HEK293 (cell line): ENCODE results near the gene PALD1.

Experiments
- CTCF ChIA-PET: fragments of 350-600 bp; formaldehyde crosslinking; extraction: SDS; loops from one replicate; lab custom pipeline; 2021; ENCODE audit warnings: antibody characterized with exemption; lab: Yijun Ruan, JAX
- POLR2A ChIA-PET: fragments of 300-600 bp; formaldehyde crosslinking; extraction: SDS; loops from one replicate; lab custom pipeline; 2020; ENCODE audit warnings: antibody characterized with exemption, inconsistent platforms; lab: Yijun Ruan, JAX
- H3K27ac ChIP-seq: fragments of 200-500 bp; sonication (Bioruptor generic); 2 replicates; pipeline ENCODE4 v1.5.1; 2014; ENCODE audit warnings: low read depth, low read length, control low read depth, inconsistent platforms; ENCODE audit errors: extremely low read depth
- H3K36me3 ChIP-seq, 2 experiments: fragments of 200-500 bp in 1 of 2; sonication (Bioruptor generic) in 1 of 2; 1 replicate in 1 of 2; 2 replicates in 1 of 2; pipeline ENCODE4 v1.5.1; 2014 to 2017; ENCODE audit warnings: inconsistent platforms in 2 of 2, low read length in 2 of 2; ENCODE audit not compliant: control insufficient read depth in 2 of 2, insufficient read depth in 1 of 2
- H3K4me1 ChIP-seq: fragments of 200-500 bp; sonication (Bioruptor generic); 2 replicates; pipeline ENCODE4 v1.5.1; 2014; ENCODE audit warnings: mild to moderate bottlenecking, low read length, inconsistent platforms; ENCODE audit not compliant: control insufficient read depth, insufficient read depth
- H3K4me3 ChIP-seq: 2 replicates; pipeline ENCODE4 v1.5.1; 2011; ENCODE audit warnings: low read depth, mild to moderate bottlenecking, control low read depth, low read length, moderate library complexity
- H3K9me3 ChIP-seq: fragments of 200-500 bp; sonication (Bioruptor generic); 2 replicates; pipeline ENCODE4 v1.5.1; 2014; ENCODE audit warnings: low read depth, low read length, inconsistent platforms; ENCODE audit not compliant: control insufficient read depth, insufficient read depth
- GLI2 ChIP-seq: fragments of 450-650 bp; formaldehyde crosslinking; IDR thresholded peaks from 2 replicates; pipeline ENCODE4; 2017; ENCODE audit warnings: missing biosample characterization, missing genetic modification characterization, low read depth, borderline replicate concordance
- KLF1 ChIP-seq: fragments of 450-650 bp; formaldehyde crosslinking; IDR thresholded peaks from 2 replicates; pipeline ENCODE4 v1.5.1; 2016; ENCODE audit warnings: missing biosample characterization, missing genetic modification characterization
- ZBTB1 ChIP-seq: fragments of 450-650 bp; formaldehyde crosslinking; IDR thresholded peaks from 2 replicates; pipeline ENCODE4 v1.5.1; 2016; ENCODE audit warnings: missing biosample characterization, missing genetic modification characterization
- ZBTB17 ChIP-seq: fragments of 450-650 bp; formaldehyde crosslinking; IDR thresholded peaks from 2 replicates; pipeline ENCODE4 v1.5.1; 2016; ENCODE audit warnings: missing biosample characterization, missing genetic modification characterization
- ZIC2 ChIP-seq: fragments of 450-650 bp; formaldehyde crosslinking; IDR thresholded peaks from 2 replicates; pipeline ENCODE4 v1.5.1; 2016; ENCODE audit warnings: missing biosample characterization, missing genetic modification characterization
- ZNF19 ChIP-seq: fragments of 450-650 bp; formaldehyde crosslinking; IDR thresholded peaks from 2 replicates; pipeline ENCODE4; 2016; ENCODE audit warnings: missing biosample characterization, missing genetic modification characterization, low read depth
- ZNF366 ChIP-seq: fragments of 450-650 bp; formaldehyde crosslinking; conservative IDR thresholded peaks from 2 replicates; pipeline ENCODE4 v1.5.1; 2016; ENCODE audit warnings: missing biosample characterization, missing genetic modification characterization
- ZNF510 ChIP-seq: fragments of 450-650 bp; formaldehyde crosslinking; IDR thresholded peaks from 2 replicates; pipeline ENCODE4 v1.5.1; 2018; ENCODE audit warnings: mild to moderate bottlenecking, missing genetic modification characterization, missing biosample characterization; ENCODE audit not compliant: insufficient replicate concordance
- ZNF544 ChIP-seq: fragments of 450-650 bp; formaldehyde crosslinking; IDR thresholded peaks from 2 replicates; pipeline ENCODE4 v1.5.0; 2017; ENCODE audit warnings: missing biosample characterization, missing genetic modification characterization
- ZNF600 ChIP-seq: fragments of 450-650 bp; formaldehyde crosslinking; IDR thresholded peaks from 2 replicates; pipeline ENCODE4 v1.5.1; 2016; ENCODE audit warnings: missing biosample characterization, missing genetic modification characterization
- ZNF626 ChIP-seq: fragments of 450-650 bp; sonication (Bioruptor Pico); formaldehyde crosslinking; IDR thresholded peaks from 2 replicates; pipeline ENCODE4 v1.5.1; 2018; ENCODE audit warnings: missing biosample characterization, missing genetic modification characterization, inconsistent platforms
- ZNF76 ChIP-seq: fragments of 450-650 bp; formaldehyde crosslinking; IDR thresholded peaks from 2 replicates; pipeline ENCODE4; 2016; ENCODE audit warnings: low read depth, missing biosample characterization, missing genetic modification characterization, borderline replicate concordance
- ZNF785 ChIP-seq: fragments of 450-650 bp; formaldehyde crosslinking; IDR thresholded peaks from 2 replicates; pipeline ENCODE4 v1.5.1; 2016; ENCODE audit warnings: missing biosample characterization, missing genetic modification characterization
- TF ChIP-seq, protein P1 (sequence below): fragments of 450-650 bp; formaldehyde crosslinking; IDR thresholded peaks from 2 replicates; pipeline ENCODE4 v1.5.1; 2017; ENCODE audit warnings: missing biosample characterization, missing genetic modification characterization
- TF ChIP-seq, protein P2 (sequence below): IDR thresholded peaks from 2 replicates; pipeline ENCODE4 v1.6.1; 2011; ENCODE audit warnings: mild to moderate bottlenecking, low read depth, low read length, borderline replicate concordance
- TF ChIP-seq, protein P3 (sequence below): fragments of 450-650 bp; formaldehyde crosslinking; optimal IDR thresholded peaks from 2 replicates; pipeline ENCODE3; 2016; ENCODE audit warnings: missing biosample characterization, mild to moderate bottlenecking, missing genetic modification characterization
- TF ChIP-seq, protein P4 (sequence below): fragments of 450-650 bp; formaldehyde crosslinking; IDR thresholded peaks from 2 replicates; pipeline ENCODE4 v1.5.1; 2016; ENCODE audit warnings: missing biosample characterization, missing genetic modification characterization
- TF ChIP-seq, protein P5 (sequence below): fragments of 450-650 bp; formaldehyde crosslinking; IDR thresholded peaks from 2 replicates; pipeline ENCODE4 v1.5.1; 2017; ENCODE audit warnings: missing biosample characterization, missing genetic modification characterization
- TF ChIP-seq, protein P6 (sequence below): fragments of 450-650 bp; formaldehyde crosslinking; IDR thresholded peaks from 2 replicates; pipeline ENCODE4 v1.5.1; 2016; ENCODE audit warnings: missing biosample characterization, missing genetic modification characterization, borderline replicate concordance

The PALD1 gene

DNA sequence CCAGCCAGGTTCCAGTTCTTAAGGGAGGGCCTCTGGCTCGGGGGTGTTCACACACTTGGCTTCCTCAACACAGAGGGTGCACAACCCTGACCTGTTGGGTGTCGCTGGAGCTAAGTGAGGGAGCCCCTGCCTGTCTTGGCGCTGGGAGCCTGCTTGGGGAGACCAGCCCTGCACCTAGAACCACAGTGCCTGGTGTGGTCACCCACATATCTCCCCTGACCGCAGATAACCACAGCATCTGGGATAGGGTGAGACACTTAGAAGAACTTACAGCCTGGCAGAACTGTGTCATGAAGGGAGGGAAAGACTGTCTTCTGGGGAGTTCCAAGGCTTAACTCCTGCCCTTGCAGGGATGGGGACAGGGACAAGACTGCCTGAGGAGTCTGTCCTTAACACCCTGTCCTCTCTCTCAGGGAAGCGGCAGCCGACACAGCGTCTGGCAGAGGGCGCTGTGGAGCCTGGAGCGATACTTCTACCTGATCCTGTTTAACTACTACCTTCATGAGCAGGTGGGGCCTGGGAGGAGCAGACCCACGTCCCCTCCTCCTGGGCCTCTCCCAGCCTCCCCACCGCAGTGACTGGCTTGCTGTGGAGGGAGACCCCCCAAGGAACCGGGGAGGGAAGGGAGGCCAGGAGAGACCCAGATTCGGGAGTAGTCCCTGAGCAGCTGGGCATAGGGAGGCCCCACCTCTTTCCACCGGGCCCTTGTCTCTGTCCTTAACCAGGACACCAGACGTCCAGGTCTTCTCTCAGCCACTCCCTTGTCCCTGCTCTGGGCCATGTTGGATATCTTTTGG is 59.0 kb downstream of the PALD1 start:
- Histone ChIP-seq H3K4me1 (no peaks in the 10 kb centered on the region), H3K9me3 (no peaks in the 10 kb centered on the region), H3K27ac (no peak overlapping the region), H3K36me3 (peaks cover 3 to 65% of the 10 kb centered on the region in 2 experiments; a peak in 2 of 3 replicates), H3K4me3 (no peak overlapping the region)
- TF ChIP-seq GLI2 (tag by site-specific recombination) (no peak), ZBTB1 (tag by site-specific recombination) (no peak), ZNF366 (tag by site-specific recombination) (no peak), KLF1 (tag by site-specific recombination) (no peak), ZNF19 (no peak), ZNF600 (tag by site-specific recombination) (no peak)
- TF ChIP-seq, protein P1, sequence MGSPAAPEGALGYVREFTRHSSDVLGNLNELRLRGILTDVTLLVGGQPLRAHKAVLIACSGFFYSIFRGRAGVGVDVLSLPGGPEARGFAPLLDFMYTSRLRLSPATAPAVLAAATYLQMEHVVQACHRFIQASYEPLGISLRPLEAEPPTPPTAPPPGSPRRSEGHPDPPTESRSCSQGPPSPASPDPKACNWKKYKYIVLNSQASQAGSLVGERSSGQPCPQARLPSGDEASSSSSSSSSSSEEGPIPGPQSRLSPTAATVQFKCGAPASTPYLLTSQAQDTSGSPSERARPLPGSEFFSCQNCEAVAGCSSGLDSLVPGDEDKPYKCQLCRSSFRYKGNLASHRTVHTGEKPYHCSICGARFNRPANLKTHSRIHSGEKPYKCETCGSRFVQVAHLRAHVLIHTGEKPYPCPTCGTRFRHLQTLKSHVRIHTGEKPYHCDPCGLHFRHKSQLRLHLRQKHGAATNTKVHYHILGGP (tag by site-specific recombination) = no peak
- ChIA-PET CTCF (interaction anchor here (0.6 to 3.8 kb wide), 16 partner anchors 9 to 678 kb away, joined by 3 to 27 read pairs (median 4); no protein-coding TSS in a partner anchor), POLR2A (interaction anchor here (1.2 kb wide), 1 partner anchor 76 kb away, joined by 3 read pairs; no protein-coding TSS in a partner anchor)

DNA sequence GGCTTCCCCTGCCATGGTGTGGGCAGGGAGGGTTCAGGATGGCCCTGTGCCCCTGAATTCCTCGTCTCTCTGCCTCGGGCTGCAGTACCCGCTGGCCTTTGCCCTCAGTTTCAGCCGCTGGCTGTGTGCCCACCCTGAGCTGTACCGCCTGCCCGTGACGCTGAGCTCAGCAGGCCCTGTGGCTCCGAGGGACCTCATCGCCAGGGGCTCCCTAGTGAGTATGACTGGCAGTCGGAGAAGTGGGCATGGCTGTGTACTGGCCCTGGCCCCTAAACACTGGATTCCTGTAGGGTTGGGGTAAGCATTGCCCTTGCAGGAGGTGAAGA is 59.6 kb downstream of the PALD1 start:
- Histone ChIP-seq H3K27ac (no peak overlapping the region), H3K4me3 (no peak overlapping the region), H3K4me1 (no peaks in the 10 kb centered on the region), H3K9me3 (no peaks in the 10 kb centered on the region), H3K36me3 (peaks cover 3 to 62% of the 10 kb centered on the region in 2 experiments; a peak in 2 of 3 replicates)
- POLR2A ChIA-PET = no interaction called here
- CTCF ChIA-PET = interaction anchor here (0.6 to 3.8 kb wide), 7 partner anchors 9 to 320 kb away, joined by 3 to 27 read pairs (median 3); no protein-coding TSS in a partner anchor
- TF ChIP-seq, protein P2, sequence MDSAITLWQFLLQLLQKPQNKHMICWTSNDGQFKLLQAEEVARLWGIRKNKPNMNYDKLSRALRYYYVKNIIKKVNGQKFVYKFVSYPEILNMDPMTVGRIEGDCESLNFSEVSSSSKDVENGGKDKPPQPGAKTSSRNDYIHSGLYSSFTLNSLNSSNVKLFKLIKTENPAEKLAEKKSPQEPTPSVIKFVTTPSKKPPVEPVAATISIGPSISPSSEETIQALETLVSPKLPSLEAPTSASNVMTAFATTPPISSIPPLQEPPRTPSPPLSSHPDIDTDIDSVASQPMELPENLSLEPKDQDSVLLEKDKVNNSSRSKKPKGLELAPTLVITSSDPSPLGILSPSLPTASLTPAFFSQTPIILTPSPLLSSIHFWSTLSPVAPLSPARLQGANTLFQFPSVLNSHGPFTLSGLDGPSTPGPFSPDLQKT = no peak
- no peak for TF ChIP-seq ZNF626
- TF ChIP-seq, protein P3, sequence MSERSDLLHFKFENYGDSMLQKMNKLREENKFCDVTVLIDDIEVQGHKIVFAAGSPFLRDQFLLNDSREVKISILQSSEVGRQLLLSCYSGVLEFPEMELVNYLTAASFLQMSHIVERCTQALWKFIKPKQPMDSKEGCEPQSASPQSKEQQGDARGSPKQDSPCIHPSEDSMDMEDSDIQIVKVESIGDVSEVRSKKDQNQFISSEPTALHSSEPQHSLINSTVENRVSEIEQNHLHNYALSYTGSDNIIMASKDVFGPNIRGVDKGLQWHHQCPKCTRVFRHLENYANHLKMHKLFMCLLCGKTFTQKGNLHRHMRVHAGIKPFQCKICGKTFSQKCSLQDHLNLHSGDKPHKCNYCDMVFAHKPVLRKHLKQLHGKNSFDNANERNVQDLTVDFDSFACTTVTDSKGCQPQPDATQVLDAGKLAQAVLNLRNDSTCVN (tag by site-specific recombination) = no peak
- no peak for TF ChIP-seq ZBTB17
- TF ChIP-seq ZNF510 (tag by site-specific recombination) = no peak
- TF ChIP-seq ZNF544 = no peak
- TF ChIP-seq, protein P4, sequence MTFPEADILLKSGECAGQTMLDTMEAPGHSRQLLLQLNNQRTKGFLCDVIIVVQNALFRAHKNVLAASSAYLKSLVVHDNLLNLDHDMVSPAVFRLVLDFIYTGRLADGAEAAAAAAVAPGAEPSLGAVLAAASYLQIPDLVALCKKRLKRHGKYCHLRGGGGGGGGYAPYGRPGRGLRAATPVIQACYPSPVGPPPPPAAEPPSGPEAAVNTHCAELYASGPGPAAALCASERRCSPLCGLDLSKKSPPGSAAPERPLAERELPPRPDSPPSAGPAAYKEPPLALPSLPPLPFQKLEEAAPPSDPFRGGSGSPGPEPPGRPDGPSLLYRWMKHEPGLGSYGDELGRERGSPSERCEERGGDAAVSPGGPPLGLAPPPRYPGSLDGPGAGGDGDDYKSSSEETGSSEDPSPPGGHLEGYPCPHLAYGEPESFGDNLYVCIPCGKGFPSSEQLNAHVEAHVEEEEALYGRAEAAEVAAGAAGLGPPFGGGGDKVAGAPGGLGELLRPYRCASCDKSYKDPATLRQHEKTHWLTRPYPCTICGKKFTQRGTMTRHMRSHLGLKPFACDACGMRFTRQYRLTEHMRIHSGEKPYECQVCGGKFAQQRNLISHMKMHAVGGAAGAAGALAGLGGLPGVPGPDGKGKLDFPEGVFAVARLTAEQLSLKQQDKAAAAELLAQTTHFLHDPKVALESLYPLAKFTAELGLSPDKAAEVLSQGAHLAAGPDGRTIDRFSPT (tag by site-specific recombination) = no peak
- TF ChIP-seq ZNF76 = no peak
- TF ChIP-seq, protein P5, sequence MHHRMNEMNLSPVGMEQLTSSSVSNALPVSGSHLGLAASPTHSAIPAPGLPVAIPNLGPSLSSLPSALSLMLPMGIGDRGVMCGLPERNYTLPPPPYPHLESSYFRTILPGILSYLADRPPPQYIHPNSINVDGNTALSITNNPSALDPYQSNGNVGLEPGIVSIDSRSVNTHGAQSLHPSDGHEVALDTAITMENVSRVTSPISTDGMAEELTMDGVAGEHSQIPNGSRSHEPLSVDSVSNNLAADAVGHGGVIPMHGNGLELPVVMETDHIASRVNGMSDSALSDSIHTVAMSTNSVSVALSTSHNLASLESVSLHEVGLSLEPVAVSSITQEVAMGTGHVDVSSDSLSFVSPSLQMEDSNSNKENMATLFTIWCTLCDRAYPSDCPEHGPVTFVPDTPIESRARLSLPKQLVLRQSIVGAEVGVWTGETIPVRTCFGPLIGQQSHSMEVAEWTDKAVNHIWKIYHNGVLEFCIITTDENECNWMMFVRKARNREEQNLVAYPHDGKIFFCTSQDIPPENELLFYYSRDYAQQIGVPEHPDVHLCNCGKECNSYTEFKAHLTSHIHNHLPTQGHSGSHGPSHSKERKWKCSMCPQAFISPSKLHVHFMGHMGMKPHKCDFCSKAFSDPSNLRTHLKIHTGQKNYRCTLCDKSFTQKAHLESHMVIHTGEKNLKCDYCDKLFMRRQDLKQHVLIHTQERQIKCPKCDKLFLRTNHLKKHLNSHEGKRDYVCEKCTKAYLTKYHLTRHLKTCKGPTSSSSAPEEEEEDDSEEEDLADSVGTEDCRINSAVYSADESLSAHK (tag by site-specific recombination) = no peak
- TF ChIP-seq ZIC2 (tag by site-specific recombination) = no peak
- TF ChIP-seq, protein P6, sequence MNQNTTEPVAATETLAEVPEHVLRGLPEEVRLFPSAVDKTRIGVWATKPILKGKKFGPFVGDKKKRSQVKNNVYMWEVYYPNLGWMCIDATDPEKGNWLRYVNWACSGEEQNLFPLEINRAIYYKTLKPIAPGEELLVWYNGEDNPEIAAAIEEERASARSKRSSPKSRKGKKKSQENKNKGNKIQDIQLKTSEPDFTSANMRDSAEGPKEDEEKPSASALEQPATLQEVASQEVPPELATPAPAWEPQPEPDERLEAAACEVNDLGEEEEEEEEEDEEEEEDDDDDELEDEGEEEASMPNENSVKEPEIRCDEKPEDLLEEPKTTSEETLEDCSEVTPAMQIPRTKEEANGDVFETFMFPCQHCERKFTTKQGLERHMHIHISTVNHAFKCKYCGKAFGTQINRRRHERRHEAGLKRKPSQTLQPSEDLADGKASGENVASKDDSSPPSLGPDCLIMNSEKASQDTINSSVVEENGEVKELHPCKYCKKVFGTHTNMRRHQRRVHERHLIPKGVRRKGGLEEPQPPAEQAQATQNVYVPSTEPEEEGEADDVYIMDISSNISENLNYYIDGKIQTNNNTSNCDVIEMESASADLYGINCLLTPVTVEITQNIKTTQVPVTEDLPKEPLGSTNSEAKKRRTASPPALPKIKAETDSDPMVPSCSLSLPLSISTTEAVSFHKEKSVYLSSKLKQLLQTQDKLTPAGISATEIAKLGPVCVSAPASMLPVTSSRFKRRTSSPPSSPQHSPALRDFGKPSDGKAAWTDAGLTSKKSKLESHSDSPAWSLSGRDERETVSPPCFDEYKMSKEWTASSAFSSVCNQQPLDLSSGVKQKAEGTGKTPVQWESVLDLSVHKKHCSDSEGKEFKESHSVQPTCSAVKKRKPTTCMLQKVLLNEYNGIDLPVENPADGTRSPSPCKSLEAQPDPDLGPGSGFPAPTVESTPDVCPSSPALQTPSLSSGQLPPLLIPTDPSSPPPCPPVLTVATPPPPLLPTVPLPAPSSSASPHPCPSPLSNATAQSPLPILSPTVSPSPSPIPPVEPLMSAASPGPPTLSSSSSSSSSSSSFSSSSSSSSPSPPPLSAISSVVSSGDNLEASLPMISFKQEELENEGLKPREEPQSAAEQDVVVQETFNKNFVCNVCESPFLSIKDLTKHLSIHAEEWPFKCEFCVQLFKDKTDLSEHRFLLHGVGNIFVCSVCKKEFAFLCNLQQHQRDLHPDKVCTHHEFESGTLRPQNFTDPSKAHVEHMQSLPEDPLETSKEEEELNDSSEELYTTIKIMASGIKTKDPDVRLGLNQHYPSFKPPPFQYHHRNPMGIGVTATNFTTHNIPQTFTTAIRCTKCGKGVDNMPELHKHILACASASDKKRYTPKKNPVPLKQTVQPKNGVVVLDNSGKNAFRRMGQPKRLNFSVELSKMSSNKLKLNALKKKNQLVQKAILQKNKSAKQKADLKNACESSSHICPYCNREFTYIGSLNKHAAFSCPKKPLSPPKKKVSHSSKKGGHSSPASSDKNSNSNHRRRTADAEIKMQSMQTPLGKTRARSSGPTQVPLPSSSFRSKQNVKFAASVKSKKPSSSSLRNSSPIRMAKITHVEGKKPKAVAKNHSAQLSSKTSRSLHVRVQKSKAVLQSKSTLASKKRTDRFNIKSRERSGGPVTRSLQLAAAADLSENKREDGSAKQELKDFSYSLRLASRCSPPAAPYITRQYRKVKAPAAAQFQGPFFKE (tag by site-specific recombination) = no peak
- no peak for TF ChIP-seq ZNF785
